Stimulated activated CD8-positive, alpha-beta memory T cell treated with anti-CD3 and anti-CD28 coated beads, Interleukin-2, amount 100 ng/mL, for 1 hour (primary cell): ENCODE data around the gene TARDBP.
"Not testable (repeated sequence)": the region's sequence is repeated elsewhere in the genome, so short reads cannot be mapped to it uniquely, and the experiment has no call there.

Experiments used
- DNase-seq, 2 donors: peaks; one replicate each; pipeline ENCODE4 v3.0.0-alpha.2; 2020; ENCODE audit warnings: low read depth in 2 of 2

TARDBP gene

GRCh38 chr1:11042995-11043874 is 30.8 kb downstream of the TARDBP start:
- DNase-seq = no peak

GRCh38 chr1:11044086-11044848 is 31.8 kb downstream of the TARDBP start:
- DNase-seq = no peak

GRCh38 chr1:11044849-11045427 is 32.5 kb downstream of the TARDBP start:
- DNase-seq = no peak

GRCh38 chr1:11045428-11046269 is 33.2 kb downstream of the TARDBP start:
- no peak for DNase-seq

- DNase-seq = no peak
These were observed 33.8 kb downstream of the TARDBP start for GRCh38 chr1:11046270-11046566.

GRCh38 chr1:11046625-11047365 is 34.3 kb downstream of the TARDBP start, which contains the start of gene MASP2:
MASP2 (minus strand) TSS chr1:11047239; CDS start chr1:11047207, 32 bp downstream.
- no peak for DNase-seq

GRCh38 chr1:11051121-11051520 is 38.7 kb downstream of the TARDBP start:
- not testable (repeated sequence) for DNase-seq

- DNase-seq = no peak
These were observed 39.5 kb downstream of the TARDBP start for GRCh38 chr1:11051781-11052511.

GRCh38 chr1:11052839-11053757 is 40.6 kb downstream of the TARDBP start:
- DNase-seq = no peak

- no peak for DNase-seq
These were observed 41.3 kb downstream of the TARDBP start for GRCh38 chr1:11053758-11054137.

- no peak for DNase-seq
These were observed 41.7 kb downstream of the TARDBP start for GRCh38 chr1:11054181-11054580.

- no peak for DNase-seq
These were observed 42.2 kb downstream of the TARDBP start for GRCh38 chr1:11054666-11055065.

GRCh38 chr1:11055676-11056075 is 43.2 kb downstream of the TARDBP start:
- DNase-seq = no peak

GRCh38 chr1:11056504-11056903 is 44.0 kb downstream of the TARDBP start:
- no peak for DNase-seq

- no peak for DNase-seq
These were observed 45.0 kb downstream of the TARDBP start for GRCh38 chr1:11057477-11057876.

- DNase-seq = no peak
These were observed 45.6 kb downstream of the TARDBP start for GRCh38 chr1:11058026-11058425.

GRCh38 chr1:11058595-11059154 is 46.2 kb downstream of the TARDBP start:
- no peak for DNase-seq

- DNase-seq = no peak
These were observed 46.9 kb downstream of the TARDBP start for GRCh38 chr1:11059155-11059967.
